H1 (cell line): Measurements from ENCODE around the gene IFNL2. TPM values are rescaled to one million over a fixed set of nuclear protein-coding genes. Genes with fewer than 3 reads are reported as not detected.

Experiments used
- CTCF ChIP-seq, 3 experiments: IDR thresholded peaks; 1 replicate in 2 of 3; 2 replicates in 1 of 3; pipeline versions ENCODE4 v1.5.1 to v1.6.1; 2011; ENCODE audit warnings: low read length in 3 of 3, mild to moderate bottlenecking in 3 of 3, inconsistent platforms in 2 of 3, low read depth in 1 of 3, moderate library complexity in 1 of 3; ENCODE audit not compliant: insufficient read depth in 1 of 3; ENCODE audit errors: control extremely low read depth in 1 of 3
- polyA plus RNA-seq, 7 experiments: library from polyadenylated mRNA; depleted of rRNA in 3 of 7; stranded (reverse) in 5 of 7; unstranded in 2 of 7; fragments of >200 nt in 5 of 7; fragments of 200-250 nt in 2 of 7; gene quantifications; 1 replicate in 5 of 7; 2 replicates in 1 of 7; 4 replicates in 1 of 7; pipeline versions ENCODE4 v1.2.1 to v1.2.3, GENCODE V29; 2011 to 2013; ENCODE audit warnings: missing spikeins in 2 of 7, mixed read lengths in 2 of 7
- total RNA-seq: library from RNA; stranded (reverse); fragmentation: NEBNext Ultra II Directional; extraction: Animal tissue kit (Norgen Biotek cat#: 25700); gene quantifications from 2 replicates; pipeline ENCODE4 v1.2.1, GENCODE V29; 2021

IFNL2 gene
- total and polyA plus RNA-seq, 2 of the 8 experiments (the other 6 are each of a cell fraction or from before 2014, with no cell fraction given), result not detected

GRCh38 chr19:39238209-39238608 is 30.0 kb upstream of the IFNL2 start (continued):
- TF ChIP-seq CTCF (IDR thresholded peaks at IDR 0.05; ENCODE audit: control extremely low read depth in 1 of 3, insufficient read depth in 1 of 3, low read depth in 1 of 3, low read length in 3 of 3), result no peak
